Thoracic aorta (tissue), 2 donors: Measurements from ENCODE around the gene ATXN10. TPM values are rescaled to one million over a fixed set of nuclear protein-coding genes. Genes with fewer than 3 reads are reported as not detected.
"Not testable (repeated sequence)": the region's sequence is repeated elsewhere in the genome, so short reads cannot be mapped to it uniquely, and the experiment has no call there.

Source experiments
- ATAC-seq: fragments of 150-250 bp; one replicate; pipeline ENCODE4 v1.8.0; 2017; ENCODE audit warnings: low read depth; ENCODE audit not compliant: insufficient number of reproducible peaks, low FRiP score
- DNase-seq: peaks from one replicate; pipeline ENCODE4 v3.0.0-alpha.2; 2020; ENCODE audit warnings: low spot score
- H3K27ac ChIP-seq, 2 donors: fragments of 200-600 bp; sonication (generic); 1 replicate in 1 of 2; 2 replicates in 1 of 2; pipeline ENCODE4 v1.5.1; 2016; ENCODE audit warnings: mild to moderate bottlenecking in 2 of 2, moderate library complexity in 2 of 2
- H3K27me3 ChIP-seq: fragments of 200-600 bp; sonication (generic); replicated peaks from 2 replicates; pipeline ENCODE4 v1.6.0; 2016; ENCODE audit warnings: mild to moderate bottlenecking; ENCODE audit not compliant: insufficient read depth
- H3K36me3 ChIP-seq: fragments of 200-600 bp; sonication (generic); one replicate; pipeline ENCODE4 v1.5.1; 2016
- H3K4me1 ChIP-seq, 2 donors: fragments of 200-600 bp; sonication (generic); 1 replicate in 1 of 2; 2 replicates in 1 of 2; pipeline versions ENCODE4 v1.5.1 to v1.6.0; 2016; ENCODE audit warnings: low read depth in 2 of 2, mild to moderate bottlenecking in 1 of 2; ENCODE audit not compliant: control insufficient read depth in 1 of 2
- H3K4me3 ChIP-seq: fragments of 200-600 bp; sonication (generic); 2 replicates; pipeline ENCODE4 v1.5.1; 2016; ENCODE audit warnings: mild to moderate bottlenecking
- H3K9me3 ChIP-seq: fragments of 200-600 bp; sonication (generic); 2 replicates; pipeline ENCODE4 v1.5.1; 2016
- CTCF ChIP-seq: fragments of 200-600 bp; sonication (generic); IDR thresholded peaks from one replicate; pipeline ENCODE4 v1.5.1; 2019; ENCODE audit warnings: antibody characterized with exemption
- total RNA-seq, 2 donors: library from RNA; depleted of rRNA; stranded (reverse); fragments of >200 nt; gene quantifications; one replicate each; pipeline versions ENCODE4 v1.1.0 to v1.2.3, GENCODE V29; 2016

ATXN10 gene
- total RNA-seq, 2 donors from 2014 or later: 52.9 to 164 TPM

DNA sequence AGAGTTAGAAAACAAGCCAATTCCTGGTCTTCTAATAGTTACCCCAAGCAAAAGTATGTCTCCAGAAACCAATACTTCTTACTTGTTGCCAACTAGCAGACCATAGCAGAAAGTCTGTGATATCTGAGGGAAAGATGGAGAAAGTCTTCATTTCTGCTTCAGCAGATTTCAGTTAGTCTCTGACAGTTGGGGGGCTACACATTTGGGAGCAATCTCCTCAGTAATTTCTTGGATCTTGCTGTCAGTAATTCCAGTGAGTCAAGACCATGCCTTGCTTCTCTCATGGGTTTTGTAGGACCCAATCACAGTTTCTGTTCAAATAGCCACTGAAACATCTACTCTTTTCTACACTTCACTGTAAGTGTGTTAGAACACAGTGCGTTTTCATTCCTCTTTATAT is 118.8 kb downstream of the ATXN10 start:
- no peak for TF ChIP-seq CTCF
- no peak overlapping the region for H3K4me3 ChIP-seq
- DNase-seq: no peak
- peaks cover 5% of the 10 kb centered on the region for H3K36me3 ChIP-seq
- no peak for ATAC-seq
- H3K4me1 ChIP-seq: peaks cover 0 to 12% of the 10 kb centered on the region in 2 donors
- H3K27ac ChIP-seq: no peak overlapping the region
- no peaks in the 10 kb centered on the region for H3K27me3 ChIP-seq
- H3K9me3 ChIP-seq: peaks cover 8% of the 10 kb centered on the region

DNA sequence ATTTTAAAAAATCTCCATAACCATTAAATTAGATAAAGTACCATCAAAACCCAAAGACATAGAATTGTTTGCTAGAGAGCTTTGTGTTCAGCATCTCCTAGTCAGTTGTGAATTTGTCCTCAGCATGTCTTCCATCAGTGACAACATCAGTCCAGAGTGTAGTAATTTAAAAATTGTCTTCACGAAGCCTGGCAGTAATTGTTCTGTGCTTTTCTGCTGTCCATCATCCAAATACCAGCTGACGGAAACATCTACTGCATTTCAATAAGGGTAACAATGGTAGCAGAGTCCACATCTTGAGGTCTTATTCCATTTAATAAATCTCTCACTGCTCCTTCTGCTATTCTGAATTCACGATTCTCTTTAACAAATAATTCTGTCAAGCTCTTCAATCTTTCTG is 121.5 kb downstream of the ATXN10 start:
- Histone ChIP-seq H3K27me3 (no peaks in the 10 kb centered on the region), H3K9me3 (peaks cover 21% of the 10 kb centered on the region), H3K36me3 (peaks cover 9% of the 10 kb centered on the region), H3K4me3 (no peak overlapping the region), H3K4me1 (no peaks in the 10 kb centered on the region), H3K27ac (no peak overlapping the region)
- ATAC-seq: no peak
- DNase-seq: no peak
- TF ChIP-seq CTCF: no peak

GRCh38 chr22:45793892-45794291 is 122.3 kb downstream of the ATXN10 start:
- ATAC-seq (no peak), DNase-seq (no peak)
- H3K27ac ChIP-seq: no peak overlapping the region
- TF ChIP-seq CTCF: no peak
- peaks cover 9% of the 10 kb centered on the region for H3K36me3 ChIP-seq
- H3K27me3 ChIP-seq: no peaks in the 10 kb centered on the region
- H3K9me3 ChIP-seq: peaks cover 21% of the 10 kb centered on the region
- no peaks in the 10 kb centered on the region for H3K4me1 ChIP-seq
- no peak overlapping the region for H3K4me3 ChIP-seq

DNA sequence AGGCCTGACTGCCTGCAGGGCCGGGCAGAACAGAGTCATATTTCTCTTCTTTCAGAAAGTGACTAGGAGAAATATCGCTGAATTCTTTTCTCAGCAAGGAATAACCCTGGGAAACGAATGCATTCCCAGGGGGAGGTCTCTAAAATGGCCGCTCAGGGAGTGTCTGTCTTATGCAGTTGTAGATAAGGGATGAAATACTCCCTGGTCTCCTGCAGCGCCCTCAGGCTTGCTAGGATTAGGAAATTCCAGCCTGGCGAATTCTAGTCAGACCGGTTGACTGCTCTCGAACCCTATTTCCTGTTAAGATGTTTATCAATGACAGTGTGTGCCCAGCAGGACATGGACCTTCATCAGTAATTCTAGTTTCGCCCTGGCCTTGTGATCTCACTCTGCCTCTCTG is 124.4 kb downstream of the ATXN10 start:
- H3K4me3 ChIP-seq, H3K27ac ChIP-seq, H3K36me3 ChIP-seq, H3K27me3 ChIP-seq, H3K4me1 ChIP-seq, ATAC-seq, DNase-seq: not testable (repeated sequence)
- peaks cover 21% of the 10 kb centered on the region for H3K9me3 ChIP-seq

- H3K27me3 ChIP-seq: no peaks in the 10 kb centered on the region
- no peak for ATAC-seq
- H3K4me3 ChIP-seq: no peak overlapping the region
These were observed 127.7 kb downstream of the ATXN10 start for GRCh38 chr22:45799291-45799690.

More at GRCh38 chr22:45799291-45799690, 127.7 kb downstream of the ATXN10 start:
- TF ChIP-seq CTCF: no peak
- Histone ChIP-seq H3K27ac (no peak overlapping the region), H3K9me3 (peaks cover 21% of the 10 kb centered on the region), H3K36me3 (peaks cover 4% of the 10 kb centered on the region), H3K4me1 (no peaks in the 10 kb centered on the region)
- DNase-seq: no peak
